ENCODE measurements around the gene PTPRD.

The PTPRD gene

DNA sequence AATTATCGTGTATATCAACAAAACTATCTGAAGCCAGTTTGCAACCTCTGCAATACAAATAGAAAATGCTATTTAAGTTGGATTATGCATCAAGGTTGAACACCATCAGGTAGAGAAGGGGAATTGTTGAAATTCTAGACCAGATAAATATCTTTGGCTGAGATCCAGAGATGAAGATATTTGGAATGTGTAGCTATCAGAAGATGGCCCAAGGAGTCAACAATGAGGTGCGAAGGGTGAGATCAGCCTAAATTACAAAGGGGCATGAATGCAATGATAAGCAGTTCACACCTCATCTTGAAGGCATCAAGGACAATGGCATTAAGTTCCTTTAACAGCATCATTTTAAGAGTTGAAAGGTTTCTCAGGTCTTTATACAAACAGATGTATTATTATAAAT is 2241.1 kb downstream of the PTPRD start:
- Histone ChIP-seq H3K36me3 (ENCODE audit: control insufficient read depth in 2 of 2, insufficient read depth in 1 of 2, low read length in 2 of 2) (no peaks in the 10 kb centered on the region), H3K4me3 (ENCODE audit: low read depth, low read length) (no peak overlapping the region), H3K4me1 (ENCODE audit: control insufficient read depth, insufficient read depth, low read length) (no peaks in the 10 kb centered on the region), H3K27ac (ENCODE audit: extremely low read depth, low read depth, low read length) (no peak overlapping the region), H3K9me3 (ENCODE audit: control insufficient read depth, insufficient read depth, low read depth, low read length) (no peaks in the 10 kb centered on the region)
- POLR2A ChIA-PET = no interaction called here
- CTCF ChIA-PET = no interaction called here
- no peak for TF ChIP-seq ZNF514 (tag by site-specific recombination; IDR thresholded peaks at IDR 0.05)
- TF ChIP-seq, protein P1, sequence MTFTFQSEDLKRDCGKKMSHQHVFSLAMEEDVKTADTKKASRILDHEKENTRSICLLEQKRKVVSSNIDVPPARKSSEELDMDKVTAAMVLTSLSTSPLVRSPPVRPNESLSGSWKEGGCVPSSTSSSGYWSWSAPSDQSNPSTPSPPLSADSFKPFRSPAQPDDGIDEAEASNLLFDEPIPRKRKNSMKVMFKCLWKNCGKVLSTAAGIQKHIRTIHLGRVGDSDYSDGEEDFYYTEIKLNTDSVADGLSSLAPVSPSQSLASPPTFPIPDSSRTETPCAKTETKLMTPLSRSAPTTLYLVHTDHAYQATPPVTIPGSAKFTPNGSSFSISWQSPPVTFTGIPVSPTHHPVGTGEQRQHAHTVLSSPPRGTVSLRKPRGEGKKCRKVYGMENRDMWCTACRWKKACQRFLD (tag by site-specific recombination; IDR thresholded peaks at IDR 0.05) = no peak
- no peak for TF ChIP-seq ZNF677 (tag by site-specific recombination; IDR thresholded peaks at IDR 0.05)
- TF ChIP-seq, protein P2, sequence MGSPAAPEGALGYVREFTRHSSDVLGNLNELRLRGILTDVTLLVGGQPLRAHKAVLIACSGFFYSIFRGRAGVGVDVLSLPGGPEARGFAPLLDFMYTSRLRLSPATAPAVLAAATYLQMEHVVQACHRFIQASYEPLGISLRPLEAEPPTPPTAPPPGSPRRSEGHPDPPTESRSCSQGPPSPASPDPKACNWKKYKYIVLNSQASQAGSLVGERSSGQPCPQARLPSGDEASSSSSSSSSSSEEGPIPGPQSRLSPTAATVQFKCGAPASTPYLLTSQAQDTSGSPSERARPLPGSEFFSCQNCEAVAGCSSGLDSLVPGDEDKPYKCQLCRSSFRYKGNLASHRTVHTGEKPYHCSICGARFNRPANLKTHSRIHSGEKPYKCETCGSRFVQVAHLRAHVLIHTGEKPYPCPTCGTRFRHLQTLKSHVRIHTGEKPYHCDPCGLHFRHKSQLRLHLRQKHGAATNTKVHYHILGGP (tag by site-specific recombination; IDR thresholded peaks at IDR 0.05) = no peak
- no peak for TF ChIP-seq ZNF544 (tag by site-specific recombination; IDR thresholded peaks at IDR 0.05)
- TF ChIP-seq, protein P3, sequence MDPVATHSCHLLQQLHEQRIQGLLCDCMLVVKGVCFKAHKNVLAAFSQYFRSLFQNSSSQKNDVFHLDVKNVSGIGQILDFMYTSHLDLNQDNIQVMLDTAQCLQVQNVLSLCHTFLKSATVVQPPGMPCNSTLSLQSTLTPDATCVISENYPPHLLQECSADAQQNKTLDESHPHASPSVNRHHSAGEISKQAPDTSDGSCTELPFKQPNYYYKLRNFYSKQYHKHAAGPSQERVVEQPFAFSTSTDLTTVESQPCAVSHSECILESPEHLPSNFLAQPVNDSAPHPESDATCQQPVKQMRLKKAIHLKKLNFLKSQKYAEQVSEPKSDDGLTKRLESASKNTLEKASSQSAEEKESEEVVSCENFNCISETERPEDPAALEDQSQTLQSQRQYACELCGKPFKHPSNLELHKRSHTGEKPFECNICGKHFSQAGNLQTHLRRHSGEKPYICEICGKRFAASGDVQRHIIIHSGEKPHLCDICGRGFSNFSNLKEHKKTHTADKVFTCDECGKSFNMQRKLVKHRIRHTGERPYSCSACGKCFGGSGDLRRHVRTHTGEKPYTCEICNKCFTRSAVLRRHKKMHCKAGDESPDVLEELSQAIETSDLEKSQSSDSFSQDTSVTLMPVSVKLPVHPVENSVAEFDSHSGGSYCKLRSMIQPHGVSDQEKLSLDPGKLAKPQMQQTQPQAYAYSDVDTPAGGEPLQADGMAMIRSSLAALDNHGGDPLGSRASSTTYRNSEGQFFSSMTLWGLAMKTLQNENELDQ (tag by site-specific recombination; IDR thresholded peaks at IDR 0.05; ENCODE audit: low read depth) = no peak
- TF ChIP-seq ZNF571 (tag by site-specific recombination; IDR thresholded peaks at IDR 0.05) = no peak

DNA sequence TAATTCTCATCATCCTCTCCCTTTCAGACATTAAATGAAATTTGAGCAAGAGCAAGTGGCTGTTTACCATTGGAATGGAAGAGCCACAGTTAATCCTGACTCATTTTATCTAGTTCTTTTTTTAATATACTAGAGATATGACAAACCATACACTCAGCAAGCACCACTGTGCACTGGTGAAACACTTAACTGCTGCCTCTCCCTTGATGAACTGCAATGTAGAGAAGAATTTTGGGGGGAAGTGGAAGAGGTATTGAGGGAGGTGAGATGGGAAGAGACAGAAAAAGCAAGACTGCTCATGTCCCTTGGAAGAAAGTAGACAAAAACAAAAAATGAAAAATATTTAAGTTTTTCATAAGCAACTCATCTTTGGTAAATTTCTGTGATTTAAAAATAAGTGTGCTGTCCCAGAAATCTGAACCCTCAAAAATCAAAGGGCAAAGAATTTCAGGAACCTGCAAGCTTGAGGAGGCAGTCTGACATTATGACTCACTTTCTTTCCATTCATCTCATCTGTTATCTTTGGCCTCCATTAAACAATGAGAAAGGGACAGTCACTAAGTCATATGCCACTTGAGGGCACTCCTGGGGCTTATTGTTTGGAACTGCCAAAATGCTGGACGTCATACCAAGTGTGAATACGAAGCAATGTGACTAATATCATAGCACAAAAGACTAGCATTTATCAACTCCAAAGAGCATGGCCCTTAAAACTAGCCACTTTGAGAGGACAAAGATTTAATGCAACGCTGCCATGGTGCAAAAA is 2246.5 kb downstream of the PTPRD start:
- no peaks in the 10 kb centered on the region for H3K9me3 ChIP-seq (ENCODE audit: control insufficient read depth, insufficient read depth, low read depth, low read length)
- no peaks in the 10 kb centered on the region for H3K4me1 ChIP-seq (ENCODE audit: control insufficient read depth, insufficient read depth, low read length)
- CTCF ChIA-PET = interaction anchor here (0.6 to 0.7 kb wide), 2 partner anchors 66 to 243 kb away, joined by 3 to 4 read pairs; no protein-coding TSS in a partner anchor
- H3K4me3 ChIP-seq (ENCODE audit: low read depth, low read length) = no peak overlapping the region
- no peaks in the 10 kb centered on the region for H3K36me3 ChIP-seq (ENCODE audit: control insufficient read depth in 2 of 2, insufficient read depth in 1 of 2, low read length in 2 of 2)
- peak; percentile 41; the same call in 1 of the 2 replicates for TF ChIP-seq FEZF1 (tag by site-specific recombination; IDR thresholded peaks at IDR 0.05)
- TF ChIP-seq ZNF654 (tag by site-specific recombination; IDR thresholded peaks at IDR 0.05; ENCODE audit: low read depth) = 0 out of 2 replicates have a peak, but pooled peaks have one; percentile 7
- no peak for TF ChIP-seq ZNF626 (tag by site-specific recombination; IDR thresholded peaks at IDR 0.05)
- H3K27ac ChIP-seq (ENCODE audit: extremely low read depth, low read depth, low read length) = no peak overlapping the region
- POLR2A ChIA-PET = no interaction called here

DNA sequence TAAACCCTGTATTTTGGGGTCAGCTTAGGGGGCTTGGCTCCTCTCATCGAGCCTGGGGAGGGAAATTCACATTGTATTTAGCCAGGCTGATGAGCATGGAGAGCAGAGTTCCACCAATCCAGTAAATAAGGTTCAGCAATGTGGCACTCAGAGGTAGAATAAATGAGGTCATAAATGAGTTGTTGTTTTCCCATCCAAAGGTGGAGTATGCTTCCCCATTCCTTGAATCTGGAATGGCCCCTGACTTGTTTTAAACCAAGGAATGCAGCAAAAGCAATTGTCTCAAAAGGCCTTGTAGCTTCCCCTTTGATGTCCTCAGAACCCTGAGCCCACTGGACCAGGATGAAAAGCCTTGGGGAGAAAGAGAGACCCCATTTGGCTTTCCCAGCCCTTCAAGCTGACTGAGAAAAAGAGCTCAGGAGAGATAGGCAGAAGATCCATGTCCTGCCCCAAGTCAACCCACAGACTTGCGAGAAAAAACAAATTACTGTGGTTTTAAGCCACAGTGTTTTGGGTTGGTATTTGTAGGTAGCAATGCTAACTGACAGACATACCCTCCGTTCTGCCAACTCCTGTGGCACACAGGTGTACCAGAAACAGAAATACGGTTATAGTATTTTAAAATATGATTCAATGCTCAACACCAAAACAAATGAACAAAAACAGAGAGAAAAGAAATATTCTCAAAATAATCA is 2247.2 kb downstream of the PTPRD start:
- H3K27ac ChIP-seq (ENCODE audit: extremely low read depth, low read depth, low read length) = no peak overlapping the region
- no peaks in the 10 kb centered on the region for H3K4me1 ChIP-seq (ENCODE audit: control insufficient read depth, insufficient read depth, low read length)
- H3K4me3 ChIP-seq (ENCODE audit: low read depth, low read length) = no peak overlapping the region
- no peaks in the 10 kb centered on the region for H3K9me3 ChIP-seq (ENCODE audit: control insufficient read depth, insufficient read depth, low read depth, low read length)
- ChIA-PET CTCF (interaction anchor here (0.6 kb wide), 1 partner anchor 243 kb away, joined by 3 read pairs; no protein-coding TSS in a partner anchor), POLR2A (no interaction called here)
- H3K36me3 ChIP-seq (ENCODE audit: control insufficient read depth in 2 of 2, insufficient read depth in 1 of 2, low read length in 2 of 2) = no peaks in the 10 kb centered on the region
- TF ChIP-seq ZNF423 (tag by site-specific recombination; IDR thresholded peaks at IDR 0.05) = no peak
- no peak for TF ChIP-seq ZNF155 (tag by site-specific recombination; IDR thresholded peaks at IDR 0.05)
- no peak for TF ChIP-seq ZNF266 (tag by site-specific recombination; IDR thresholded peaks at IDR 0.05; ENCODE audit: low read depth)
- no peak for TF ChIP-seq ZNF292 (tag by site-specific recombination; IDR thresholded peaks at IDR 0.05; ENCODE audit: borderline replicate concordance, low read depth)
- TF ChIP-seq ZNF555 (tag by site-specific recombination; conservative IDR thresholded peaks at IDR 0.05) = no peak
- TF ChIP-seq, protein P4, sequence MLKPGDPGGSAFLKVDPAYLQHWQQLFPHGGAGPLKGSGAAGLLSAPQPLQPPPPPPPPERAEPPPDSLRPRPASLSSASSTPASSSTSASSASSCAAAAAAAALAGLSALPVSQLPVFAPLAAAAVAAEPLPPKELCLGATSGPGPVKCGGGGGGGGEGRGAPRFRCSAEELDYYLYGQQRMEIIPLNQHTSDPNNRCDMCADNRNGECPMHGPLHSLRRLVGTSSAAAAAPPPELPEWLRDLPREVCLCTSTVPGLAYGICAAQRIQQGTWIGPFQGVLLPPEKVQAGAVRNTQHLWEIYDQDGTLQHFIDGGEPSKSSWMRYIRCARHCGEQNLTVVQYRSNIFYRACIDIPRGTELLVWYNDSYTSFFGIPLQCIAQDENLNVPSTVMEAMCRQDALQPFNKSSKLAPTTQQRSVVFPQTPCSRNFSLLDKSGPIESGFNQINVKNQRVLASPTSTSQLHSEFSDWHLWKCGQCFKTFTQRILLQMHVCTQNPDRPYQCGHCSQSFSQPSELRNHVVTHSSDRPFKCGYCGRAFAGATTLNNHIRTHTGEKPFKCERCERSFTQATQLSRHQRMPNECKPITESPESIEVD (tag by site-specific recombination; IDR thresholded peaks at IDR 0.05) = no peak
- no peak for TF ChIP-seq ZNF121 (tag by site-specific recombination; IDR thresholded peaks at IDR 0.05)
- no peak for TF ChIP-seq ZNF561 (tag by site-specific recombination; IDR thresholded peaks at IDR 0.05; ENCODE audit: borderline replicate concordance)
- no peak for TF ChIP-seq ZNF2 (tag by site-specific recombination; IDR thresholded peaks at IDR 0.05)
- TF ChIP-seq ZNF426 (tag by site-specific recombination; IDR thresholded peaks at IDR 0.05) = no peak
- TF ChIP-seq EGR2 (tag by site-specific recombination; IDR thresholded peaks at IDR 0.05; ENCODE audit: low read depth) = no peak
- TF ChIP-seq, protein P5, sequence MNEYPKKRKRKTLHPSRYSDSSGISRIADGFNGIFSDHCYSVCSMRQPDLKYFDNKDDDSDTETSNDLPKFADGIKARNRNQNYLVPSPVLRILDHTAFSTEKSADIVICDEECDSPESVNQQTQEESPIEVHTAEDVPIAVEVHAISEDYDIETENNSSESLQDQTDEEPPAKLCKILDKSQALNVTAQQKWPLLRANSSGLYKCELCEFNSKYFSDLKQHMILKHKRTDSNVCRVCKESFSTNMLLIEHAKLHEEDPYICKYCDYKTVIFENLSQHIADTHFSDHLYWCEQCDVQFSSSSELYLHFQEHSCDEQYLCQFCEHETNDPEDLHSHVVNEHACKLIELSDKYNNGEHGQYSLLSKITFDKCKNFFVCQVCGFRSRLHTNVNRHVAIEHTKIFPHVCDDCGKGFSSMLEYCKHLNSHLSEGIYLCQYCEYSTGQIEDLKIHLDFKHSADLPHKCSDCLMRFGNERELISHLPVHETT (tag by site-specific recombination; IDR thresholded peaks at IDR 0.05) = no peak
